K562 (cell line): ENCODE results near the gene NOL4L. TPM values are rescaled to one million over a fixed set of nuclear protein-coding genes. Genes with fewer than 3 reads are reported as not detected.

Source experiments
- ATAC-seq: fragments of 200-7000 bp; cut with Tn5 transposase; 3 replicates; pipeline ENCODE4 v1.9.1; 2020; ENCODE audit warnings: moderate library complexity
- BruUV-seq: library from RNA; stranded (reverse); fragments of 400-500 nt; replicated peaks from 2 replicates; lab custom pipeline; 2021; lab: Mats Ljungman, UMichigan
- CTCF ChIA-PET: fragments of 300-600 bp; formaldehyde crosslinking; extraction: SDS; loops from one replicate; lab custom pipeline; 2021; ENCODE audit warnings: low intra/inter-chr PET ratio; lab: Yijun Ruan, JAX
- POLR2A ChIA-PET: fragments of 300-600, 350-650 bp; sonication (Branson Sonifier 250); formaldehyde crosslinking; extraction: SDS; loops from one replicate; lab custom pipeline; 2021; ENCODE audit warnings: antibody characterized with exemption, inconsistent platforms; lab: Yijun Ruan, JAX
- DNase-seq, 4 experiments: peaks; one replicate each; pipeline versions ENCODE4 v3.0.0 to v3.0.0-alpha.2; 2011 to 2018; ENCODE audit warnings: low spot score in 3 of 4, mixed read lengths in 3 of 4; ENCODE audit errors: extremely low read depth in 1 of 4
- FAIRE-seq: peaks from 2 replicates; lab custom pipeline; 2011; peaks lifted over from hg19 to GRCh38; lab: Jason Lieb, UNC
- H2AFZ ChIP-seq: 2 replicates; pipeline ENCODE4 v1.6.0; 2011; ENCODE audit warnings: low read depth, low read length, control low read depth, inconsistent platforms
- H3K27ac ChIP-seq: fragments of 200-600 bp; 3 replicates; pipeline ENCODE4 v1.8.0; 2011; ENCODE audit warnings: low read depth, mild to moderate bottlenecking, control low read depth, inconsistent platforms, low read length, moderate library complexity, mixed read lengths; ENCODE audit errors: extremely low read depth
- H3K27me3 ChIP-seq, 2 experiments: fragments of 300-600 bp in 1 of 2; 2 replicates in 1 of 2; 3 replicates in 1 of 2; pipeline versions ENCODE4 v1.6.0 to v1.8.0; 2011; ENCODE audit warnings: inconsistent platforms in 2 of 2, low read length in 2 of 2, mild to moderate bottlenecking in 1 of 2, mixed read lengths in 1 of 2, moderate library complexity in 1 of 2; ENCODE audit not compliant: control insufficient read depth in 2 of 2, insufficient read depth in 2 of 2
- H3K36me3 ChIP-seq: fragments of 300-600 bp; 3 replicates; pipeline ENCODE4 v1.8.0; 2011; ENCODE audit warnings: mild to moderate bottlenecking, low read length, inconsistent platforms; ENCODE audit not compliant: control insufficient read depth, insufficient read depth
- H3K4me1 ChIP-seq, 2 experiments: fragments of 200-600 bp in 1 of 2; replicated peaks in 1 of 2; 2 replicates in 1 of 2; 3 replicates in 1 of 2; pipeline versions ENCODE4 v1.5.1 to v1.8.0; 2011; ENCODE audit warnings: inconsistent platforms in 2 of 2, low read length in 2 of 2, mild to moderate bottlenecking in 1 of 2, mixed read lengths in 1 of 2, moderate library complexity in 1 of 2; ENCODE audit not compliant: control insufficient read depth in 2 of 2, insufficient read depth in 2 of 2
- H3K4me2 ChIP-seq: 2 replicates; pipeline ENCODE4 v1.6.1; 2011; ENCODE audit warnings: low read length, control low read depth, inconsistent platforms, mixed read lengths; ENCODE audit not compliant: insufficient read depth
- H3K4me3 ChIP-seq: fragments of 200-600 bp; sonication (generic), shearing (Covaris generic); 2 replicates; pipeline ENCODE4 v1.5.1; 2016; ENCODE audit warnings: control low read depth, inconsistent platforms
- H3K79me2 ChIP-seq: fragments of 200-600 bp; 3 replicates; pipeline ENCODE4 v1.8.0; 2011; ENCODE audit warnings: low read length, inconsistent platforms; ENCODE audit not compliant: control insufficient read depth, insufficient read depth
- H3K9ac ChIP-seq, 2 experiments: 2 replicates each; pipeline versions ENCODE4 v1.6.0 to v1.6.1; 2011; ENCODE audit warnings: low read depth in 2 of 2, low read length in 2 of 2, control low read depth in 1 of 2, inconsistent platforms in 1 of 2, mild to moderate bottlenecking in 1 of 2, mixed read lengths in 1 of 2; ENCODE audit not compliant: insufficient read depth in 1 of 2
- H3K9me1 ChIP-seq: one replicate; pipeline ENCODE4 v1.6.0; 2011; ENCODE audit warnings: inconsistent platforms, mild to moderate bottlenecking, low read length, moderate library complexity; ENCODE audit not compliant: control insufficient read depth, insufficient read depth
- H3K9me3 ChIP-seq: replicated peaks from 2 replicates; pipeline ENCODE4 v1.5.1; 2011; ENCODE audit warnings: low read depth, low read length, inconsistent platforms; ENCODE audit not compliant: control insufficient read depth, insufficient read depth
- H4K20me1 ChIP-seq: replicated peaks from 2 replicates; pipeline ENCODE4 v1.6.1; 2011; ENCODE audit warnings: low read length, inconsistent platforms, mixed read lengths; ENCODE audit not compliant: control insufficient read depth, insufficient read depth
- AFF4 ChIP-seq: sonication (generic); formaldehyde crosslinking; IDR thresholded peaks from 2 replicates; pipeline ENCODE4 v1.8.0; 2023; ENCODE audit warnings: mild to moderate bottlenecking, missing genetic modification reagents
- DMBX1 ChIP-seq: fragments of 250-450 bp; sonication (Bioruptor Pico); IDR thresholded peaks from 2 replicates; pipeline ENCODE4 v1.8.0; 2022; ENCODE audit warnings: inconsistent platforms, mild to moderate bottlenecking, moderate library complexity, borderline replicate concordance
- HNRNPL ChIP-seq: fragments of 200-400 bp; formaldehyde crosslinking; IDR thresholded peaks from 2 replicates; pipeline ENCODE4 v1.6.1; 2017; ENCODE audit warnings: low read depth, mild to moderate bottlenecking, low read length
- NFE2L1 ChIP-seq: fragments of 450-650 bp; IDR thresholded peaks from 2 replicates; pipeline ENCODE4 v1.6.1; 2016; ENCODE audit warnings: missing genetic modification characterization, low read depth, mild to moderate bottlenecking, missing compliant biosample characterization, moderate library complexity, borderline replicate concordance
- TBP ChIP-seq: optimal IDR thresholded peaks from 2 replicates; pipeline ENCODE3; 2011; ENCODE audit warnings: low read depth, low read length, improper control_type of control experiment
- WGBS: fragments of 100-300 bp; shearing (Covaris generic); methylation state at CpG from one replicate; pipeline ENCODE4 v1.1.6; 2016; ENCODE audit warnings: low coverage, mixed read lengths; ENCODE audit not compliant: insufficient coverage; ENCODE audit errors: missing lambda C conversion rate; 5-methylcytosine and 5-hydroxymethylcytosine counted together
- in situ Hi-C: fragments of 300-500 bp; cut with MboI; formaldehyde crosslinking; loops from 4 replicates; pipeline ENCODE4 v1.15.0; 2018; ENCODE audit warnings: inconsistent platforms, mixed read lengths
- intact Hi-C: fragments of 100-400 bp; cut with micrococcal nuclease; formaldehyde crosslinking; loops from 2 replicates; pipeline ENCODE4 v1.14.2; 2022
- polyA plus RNA-seq, 8 experiments: library from polyadenylated mRNA; depleted of rRNA in 4 of 8; stranded (reverse) in 5 of 8; unstranded in 3 of 8; fragments of >200 nt; fragmentation: Nextera tagmentation in 2 of 8; fragmentation: Illumina TruSeq in 1 of 8; extraction: Ambion mirVana in 2 of 8; extraction: Trizol in 1 of 8; gene quantifications; 2 replicates each; pipeline versions ENCODE4 v1.2.1 to v1.2.3, GENCODE V29; 2011 to 2014; ENCODE audit warnings: inconsistent platforms in 1 of 8, missing spikeins in 1 of 8
- total RNA-seq, 7 experiments: library from RNA; depleted of rRNA in 6 of 7; stranded (reverse); fragments of >200 nt in 6 of 7; fragmentation: Illumina TruSeq in 2 of 7; extraction: Trizol in 2 of 7; gene quantifications; 2 replicates each; pipeline versions ENCODE4 v1.2.1 to v1.2.3, GENCODE V29; 2011 to 2021; ENCODE audit warnings: low replicate concordance in 1 of 7
- TF ChIP-seq, protein P1 (sequence below): sonication (generic); formaldehyde crosslinking; IDR thresholded peaks from 2 replicates; pipeline ENCODE4 v1.9.0; 2022; ENCODE audit warnings: mild to moderate bottlenecking, missing genetic modification reagents
- TF ChIP-seq, protein P2 (sequence below), 3 experiments: fragments of 200-800 bp in 1 of 3; fragments of 250-450 bp in 1 of 3; fragments of 450-650 bp in 1 of 3; sonication (Bioruptor Pico) in 1 of 3; sonication (Bioruptor generic) in 1 of 3; formaldehyde crosslinking in 1 of 3; IDR thresholded peaks; 2 replicates each; pipeline versions ENCODE4 v1.6.1 to v1.8.0; 2016 to 2022; ENCODE audit warnings: mild to moderate bottlenecking in 2 of 3, missing genetic modification characterization in 2 of 3, missing compliant biosample characterization in 1 of 3, moderate library complexity in 1 of 3
- TF ChIP-seq, protein P3 (sequence below): fragments of 250-450 bp; sonication (Bioruptor Pico); IDR thresholded peaks from 2 replicates; pipeline ENCODE4 v1.5.0; 2021; ENCODE audit warnings: mild to moderate bottlenecking, borderline replicate concordance

The NOL4L gene
- total and polyA plus RNA-seq, 9 of the 15 experiments (the other 6 are each of a cell fraction or from before 2014, with no cell fraction given) = 5.1 to 36.2 (median 13.6) TPM

DNA sequence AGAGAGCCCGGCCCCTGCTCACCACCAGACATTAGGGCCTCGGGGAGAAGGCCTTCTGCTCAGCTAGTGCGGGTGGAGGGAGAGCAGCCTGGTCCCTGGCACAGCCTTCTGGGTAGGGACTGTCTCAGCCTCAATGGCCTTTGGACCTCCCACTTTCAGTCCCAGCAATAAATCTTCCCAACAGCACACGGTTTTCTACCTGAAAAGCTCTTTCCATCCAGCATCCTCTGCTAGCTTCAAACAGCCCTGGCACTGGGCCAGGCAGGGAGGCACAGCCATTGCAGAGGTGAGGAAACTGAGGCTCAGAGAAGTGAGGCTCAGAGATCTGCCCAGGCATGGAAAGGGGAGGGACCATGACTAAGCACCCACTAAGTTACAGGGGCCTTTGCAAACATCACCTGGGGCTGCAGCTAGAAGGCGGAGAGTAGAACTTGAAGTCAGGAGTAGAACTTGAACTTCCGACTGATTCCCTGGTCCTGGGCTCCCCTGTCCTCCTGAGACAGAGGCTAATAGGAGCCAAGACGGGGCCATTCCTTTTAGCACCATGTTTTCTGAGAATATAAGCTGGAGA is 43.9 kb upstream of the NOL4L start:
- in situ Hi-C loops = loop anchor here (25.0 kb wide), 1 partner anchor 1042 kb away; no protein-coding TSS in a partner anchor
- H4K20me1 ChIP-seq = peaks cover 7% of the 10 kb centered on the region
- FAIRE-seq = peak; percentile 87
- intact Hi-C loops = no loop called here
- WGBS = 13% methylated on average over 6 of the region's 7 CpGs
- peak overlapping the region; percentile 13 for H3K4me3 ChIP-seq
- CTCF ChIA-PET = interaction anchor here (0.6 kb wide), 1 partner anchor 144 kb away, joined by 3 read pairs; no protein-coding TSS in a partner anchor
- peak overlapping the region; percentile 72 for H3K4me2 ChIP-seq
- peaks cover 100% of the 10 kb centered on the region for H3K79me2 ChIP-seq
- peaks cover 66 to 77% of the 10 kb centered on the region in 2 experiments for H3K4me1 ChIP-seq
- peak overlapping the region; percentile 84 for H3K27ac ChIP-seq
- no peaks in the 10 kb centered on the region for H3K27me3 ChIP-seq
- DNase-seq = peak in 3 of 4 experiments; percentile 47 to 77 (median 54)
- H3K36me3 ChIP-seq = peaks cover 69% of the 10 kb centered on the region
- POLR2A ChIA-PET = interaction anchor here (0.5 to 7.8 kb wide), 13 partner anchors 8 to 1034 kb away, joined by 3 to 110 read pairs (median 3); no protein-coding TSS in a partner anchor
- H3K9me3 ChIP-seq = no peaks in the 10 kb centered on the region
- peak overlapping the region; percentile 11; the same call in 1 of the 2 replicates for H2AFZ ChIP-seq
- ATAC-seq = peak; percentile 6
- no TSS peak for BruUV-seq
- no peaks in the 10 kb centered on the region for H3K9me1 ChIP-seq
- H3K9ac ChIP-seq = peak overlapping the region; percentile 54 to 92
- TF ChIP-seq DMBX1 (0 out of 2 replicates have a peak, but pooled peaks have one; percentile 35), NFE2L1 (no peak), TBP (peak; percentile 33), AFF4 (CRISPR knock-in tag) (peak; percentile 69; the same call in 1 of the 2 replicates), HNRNPL (no peak)
- TF ChIP-seq, protein P1, sequence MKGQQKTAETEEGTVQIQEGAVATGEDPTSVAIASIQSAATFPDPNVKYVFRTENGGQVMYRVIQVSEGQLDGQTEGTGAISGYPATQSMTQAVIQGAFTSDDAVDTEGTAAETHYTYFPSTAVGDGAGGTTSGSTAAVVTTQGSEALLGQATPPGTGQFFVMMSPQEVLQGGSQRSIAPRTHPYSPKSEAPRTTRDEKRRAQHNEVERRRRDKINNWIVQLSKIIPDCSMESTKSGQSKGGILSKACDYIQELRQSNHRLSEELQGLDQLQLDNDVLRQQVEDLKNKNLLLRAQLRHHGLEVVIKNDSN = peak; percentile 13; the same call in 1 of the 2 replicates
- TF ChIP-seq, protein P2, sequence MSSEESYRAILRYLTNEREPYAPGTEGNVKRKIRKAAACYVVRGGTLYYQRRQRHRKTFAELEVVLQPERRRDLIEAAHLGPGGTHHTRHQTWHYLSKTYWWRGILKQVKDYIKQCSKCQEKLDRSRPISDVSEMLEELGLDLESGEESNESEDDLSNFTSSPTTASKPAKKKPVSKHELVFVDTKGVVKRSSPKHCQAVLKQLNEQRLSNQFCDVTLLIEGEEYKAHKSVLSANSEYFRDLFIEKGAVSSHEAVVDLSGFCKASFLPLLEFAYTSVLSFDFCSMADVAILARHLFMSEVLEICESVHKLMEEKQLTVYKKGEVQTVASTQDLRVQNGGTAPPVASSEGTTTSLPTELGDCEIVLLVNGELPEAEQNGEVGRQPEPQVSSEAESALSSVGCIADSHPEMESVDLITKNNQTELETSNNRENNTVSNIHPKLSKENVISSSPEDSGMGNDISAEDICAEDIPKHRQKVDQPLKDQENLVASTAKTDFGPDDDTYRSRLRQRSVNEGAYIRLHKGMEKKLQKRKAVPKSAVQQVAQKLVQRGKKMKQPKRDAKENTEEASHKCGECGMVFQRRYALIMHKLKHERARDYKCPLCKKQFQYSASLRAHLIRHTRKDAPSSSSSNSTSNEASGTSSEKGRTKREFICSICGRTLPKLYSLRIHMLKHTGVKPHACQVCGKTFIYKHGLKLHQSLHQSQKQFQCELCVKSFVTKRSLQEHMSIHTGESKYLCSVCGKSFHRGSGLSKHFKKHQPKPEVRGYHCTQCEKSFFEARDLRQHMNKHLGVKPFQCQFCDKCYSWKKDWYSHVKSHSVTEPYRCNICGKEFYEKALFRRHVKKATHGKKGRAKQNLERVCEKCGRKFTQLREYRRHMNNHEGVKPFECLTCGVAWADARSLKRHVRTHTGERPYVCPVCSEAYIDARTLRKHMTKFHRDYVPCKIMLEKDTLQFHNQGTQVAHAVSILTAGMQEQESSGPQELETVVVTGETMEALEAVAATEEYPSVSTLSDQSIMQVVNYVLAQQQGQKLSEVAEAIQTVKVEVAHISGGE (CRISPR knock-in tag; IDR thresholded peaks at IDR 0.05) = no peak
- TF ChIP-seq, protein P3, sequence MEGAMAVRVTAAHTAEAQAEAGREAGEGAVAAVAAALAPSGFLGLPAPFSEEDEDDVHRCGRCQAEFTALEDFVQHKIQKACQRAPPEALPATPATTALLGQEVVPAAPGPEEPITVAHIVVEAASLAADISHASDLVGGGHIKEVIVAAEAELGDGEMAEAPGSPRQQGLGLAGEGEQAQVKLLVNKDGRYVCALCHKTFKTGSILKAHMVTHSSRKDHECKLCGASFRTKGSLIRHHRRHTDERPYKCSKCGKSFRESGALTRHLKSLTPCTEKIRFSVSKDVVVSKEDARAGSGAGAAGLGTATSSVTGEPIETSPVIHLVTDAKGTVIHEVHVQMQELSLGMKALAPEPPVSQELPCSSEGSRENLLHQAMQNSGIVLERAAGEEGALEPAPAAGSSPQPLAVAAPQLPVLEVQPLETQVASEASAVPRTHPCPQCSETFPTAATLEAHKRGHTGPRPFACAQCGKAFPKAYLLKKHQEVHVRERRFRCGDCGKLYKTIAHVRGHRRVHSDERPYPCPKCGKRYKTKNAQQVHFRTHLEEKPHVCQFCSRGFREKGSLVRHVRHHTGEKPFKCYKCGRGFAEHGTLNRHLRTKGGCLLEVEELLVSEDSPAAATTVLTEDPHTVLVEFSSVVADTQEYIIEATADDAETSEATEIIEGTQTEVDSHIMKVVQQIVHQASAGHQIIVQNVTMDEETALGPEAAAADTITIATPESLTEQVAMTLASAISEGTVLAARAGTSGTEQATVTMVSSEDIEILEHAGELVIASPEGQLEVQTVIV = no peak
